NCI-H2107 treated with DMSO at 0.1 percent for 48 hours (cell line): ENCODE data around the gene GAA.
"Not testable (repeated sequence)": the region's sequence is repeated elsewhere in the genome, so short reads cannot be mapped to it uniquely, and the experiment has no call there.

Experiments used
- DNase-seq: peaks from one replicate; lab custom pipeline; 2025; ENCODE audit not compliant: unreplicated experiment; lab: John Stamatoyannopoulos, UW

Gene GAA

GRCh38 chr17:80083136-80083661 lies 18.2 kb upstream of the GAA start:
- DNase-seq = no peak

GRCh38 chr17:80084773-80085172 lies 16.6 kb upstream of the GAA start:
- DNase-seq = no peak

DNA sequence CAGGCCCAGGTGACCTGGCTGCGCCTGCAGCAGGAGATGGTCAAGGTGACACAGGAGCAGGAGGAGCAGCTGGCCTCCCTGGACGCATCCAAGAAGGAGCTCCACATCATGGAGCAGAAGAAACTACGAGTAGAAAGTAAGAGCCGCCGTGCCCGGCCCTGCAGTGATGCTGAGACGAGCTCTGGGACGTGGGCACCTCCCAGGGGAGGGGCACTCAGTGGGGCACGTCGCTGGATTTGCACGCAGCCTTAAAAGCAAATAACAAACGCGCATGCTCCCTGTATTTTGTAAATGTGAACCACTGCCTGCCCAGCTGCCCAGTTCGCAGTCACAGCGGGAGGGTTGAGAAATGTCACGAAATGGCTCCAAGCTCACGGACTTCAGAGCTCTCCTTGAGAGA lies 15.3 kb upstream of the GAA start:
- no peak for DNase-seq

DNA sequence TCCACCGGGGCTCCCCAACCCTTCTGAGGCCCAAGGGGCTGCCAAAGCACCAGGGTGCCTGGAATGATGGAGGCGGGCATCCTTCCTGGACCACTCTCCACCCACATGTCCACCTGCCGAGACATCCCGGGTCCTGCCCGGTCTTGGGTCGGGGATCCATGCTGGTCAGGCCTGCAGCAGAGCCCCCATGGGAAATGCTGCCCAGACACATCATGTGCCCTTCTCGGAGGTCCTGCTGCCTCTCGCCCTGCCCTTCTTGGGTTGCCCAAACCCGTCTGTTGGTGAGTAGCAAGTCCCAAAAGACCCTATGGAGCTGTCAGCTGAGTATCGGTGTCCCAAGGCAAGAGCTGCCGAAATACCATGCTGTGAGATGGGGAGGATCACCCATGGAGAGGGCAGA lies 14.8 kb upstream of the GAA start:
- DNase-seq = no peak

DNA sequence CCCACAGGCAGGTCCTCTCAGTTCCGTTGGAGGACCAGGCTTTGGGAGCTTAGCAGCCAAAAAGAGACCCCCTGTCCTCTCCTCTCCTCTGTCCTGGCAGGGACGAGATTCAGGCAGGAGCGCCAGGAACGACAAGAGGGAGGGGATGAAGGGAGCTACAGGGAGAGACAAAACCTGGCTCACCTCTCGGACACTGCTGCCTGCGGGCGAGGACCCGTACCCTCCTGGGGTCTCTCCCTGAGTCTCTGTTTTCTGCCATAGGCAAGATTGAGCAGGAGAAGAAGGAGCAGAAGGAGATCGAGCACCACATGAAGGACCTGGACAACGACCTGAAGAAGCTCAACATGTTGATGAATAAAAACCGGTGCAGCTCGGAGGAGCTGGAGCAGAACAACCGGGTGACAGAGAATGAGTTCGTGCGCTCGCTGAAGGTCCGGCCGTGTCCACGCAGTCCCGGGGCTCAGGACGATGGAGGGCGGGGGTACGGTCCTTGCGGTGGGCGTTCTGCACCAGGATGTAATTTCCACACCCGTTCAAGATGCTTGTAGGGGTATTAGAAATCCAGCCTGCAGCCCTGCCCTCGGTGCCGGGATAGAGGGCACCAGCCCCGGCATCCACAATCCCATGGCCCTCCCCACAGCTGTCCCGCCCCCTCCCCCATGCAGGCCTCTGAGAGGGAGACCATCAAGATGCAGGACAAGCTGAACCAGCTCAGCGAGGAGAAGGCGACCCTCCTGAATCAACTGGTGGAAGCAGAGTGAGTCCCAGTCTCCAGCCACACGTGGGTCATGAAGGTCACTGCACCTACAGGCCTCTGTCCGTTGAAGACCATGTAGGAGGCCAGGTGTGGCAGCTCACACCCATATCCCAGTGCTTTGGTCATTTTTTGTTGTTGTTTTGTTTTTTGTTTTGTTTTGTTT lies 13.8 kb upstream of the GAA start:
- DNase-seq = no peak

DNA sequence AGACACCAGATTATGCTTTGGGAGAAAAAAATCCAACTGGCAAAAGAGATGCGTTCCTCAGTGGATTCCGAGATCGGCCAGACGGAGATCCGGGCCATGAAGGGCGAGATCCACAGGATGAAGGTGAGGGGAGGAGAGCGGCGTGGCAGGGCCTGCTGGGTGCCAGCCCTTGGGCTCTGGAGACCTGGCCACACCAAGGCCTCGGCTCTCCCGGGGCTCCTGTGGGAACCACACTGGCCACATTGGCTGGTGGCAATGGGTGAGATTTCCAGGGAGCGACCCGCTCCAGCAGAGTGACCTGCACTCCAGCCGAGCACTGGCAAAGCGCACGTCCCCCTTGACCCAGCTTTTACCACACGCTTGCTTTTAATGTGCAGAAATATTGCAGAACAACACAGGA lies 11.6 kb upstream of the GAA start:
- DNase-seq = no peak

GRCh38 chr17:80090164-80090563 lies 11.2 kb upstream of the GAA start:
- not testable (repeated sequence) for DNase-seq

- DNase-seq = no peak
These were observed 10.0 kb upstream of the GAA start for GRCh38 chr17:80091376-80091775.

- no peak for DNase-seq
These were observed 8.4 kb upstream of the GAA start for GRCh38 chr17:80092959-80093358.

GRCh38 chr17:80095038-80095843 lies 6.1 kb upstream of the GAA start:
- no peak for DNase-seq

GRCh38 chr17:80095844-80096475 lies 5.4 kb upstream of the GAA start:
- DNase-seq = no peak

DNA sequence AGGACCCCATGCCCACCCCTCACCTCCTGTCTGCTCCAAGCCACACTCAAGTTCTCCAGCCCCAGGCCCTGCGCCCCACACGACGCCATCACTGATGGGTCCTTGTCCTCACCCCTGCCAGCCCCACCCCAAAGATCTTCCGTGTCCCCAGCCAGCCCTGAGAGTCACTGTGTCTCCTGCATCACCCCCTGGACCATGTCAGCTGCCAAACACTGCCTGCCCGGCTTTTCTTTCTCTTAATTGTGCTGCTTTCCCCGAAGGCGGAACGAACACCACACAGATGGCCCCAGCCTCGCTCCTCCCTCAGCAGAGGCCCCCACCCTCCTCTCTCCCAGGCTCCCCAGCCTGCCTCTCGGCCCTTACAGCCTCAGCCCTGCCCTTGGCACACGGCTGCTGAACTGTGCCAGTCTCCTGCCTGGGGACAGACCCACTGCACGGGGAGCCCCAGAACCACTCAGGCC lies 4.8 kb upstream of the GAA start:
- no peak for DNase-seq

GRCh38 chr17:80097127-80097621 lies 4.2 kb upstream of the GAA start:
- DNase-seq = no peak

DNA sequence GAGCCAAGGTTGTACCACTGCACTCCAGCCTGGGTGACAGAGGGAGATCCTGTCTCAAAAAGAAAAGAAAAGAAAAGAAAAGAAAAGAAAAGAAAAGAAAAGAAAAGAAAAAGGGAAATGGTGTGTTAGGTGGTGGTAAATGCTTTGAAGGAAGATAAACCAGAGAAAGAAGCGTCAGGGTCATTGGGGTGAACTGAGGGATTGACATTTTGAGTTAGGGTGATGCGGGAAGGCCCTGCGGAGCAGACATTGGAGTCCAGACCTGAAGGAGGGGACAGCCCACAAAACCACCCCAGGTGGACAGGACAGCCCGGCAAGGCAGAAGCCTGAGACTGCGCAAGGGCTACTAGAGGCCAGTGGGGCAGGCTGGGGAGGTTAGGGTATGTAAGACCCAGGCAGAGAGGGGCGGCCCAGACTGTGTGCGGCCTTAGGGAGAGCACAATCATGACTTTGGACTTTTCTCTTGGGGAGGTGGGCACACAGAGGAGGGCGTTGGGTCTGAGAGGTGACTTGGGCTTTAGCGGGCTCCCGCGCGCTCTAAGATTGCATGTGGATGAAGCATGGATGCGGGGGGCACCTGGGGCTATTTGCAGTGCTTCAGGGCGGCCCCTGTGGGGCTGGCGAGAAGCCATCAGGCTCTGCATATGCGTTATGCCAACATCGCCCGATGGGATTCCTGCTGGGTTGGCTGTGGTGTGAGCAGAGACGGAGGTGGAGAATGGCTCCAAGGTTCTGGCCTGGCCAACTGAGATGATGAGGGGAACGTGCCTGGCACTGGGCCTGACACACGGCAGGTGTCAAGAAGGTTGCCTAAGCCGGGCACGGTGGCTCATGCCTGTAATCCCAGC lies 3.3 kb upstream of the GAA start:
- no peak for DNase-seq

GRCh38 chr17:80099291-80100034 lies 1.9 kb upstream of the GAA start:
- DNase-seq = no peak

- DNase-seq = no peak
These were observed 1.4 kb upstream of the GAA start for GRCh38 chr17:80100035-80100323.

GRCh38 chr17:80101946-80102663 lies 724 bp downstream of the GAA start:
- no peak for DNase-seq

DNA sequence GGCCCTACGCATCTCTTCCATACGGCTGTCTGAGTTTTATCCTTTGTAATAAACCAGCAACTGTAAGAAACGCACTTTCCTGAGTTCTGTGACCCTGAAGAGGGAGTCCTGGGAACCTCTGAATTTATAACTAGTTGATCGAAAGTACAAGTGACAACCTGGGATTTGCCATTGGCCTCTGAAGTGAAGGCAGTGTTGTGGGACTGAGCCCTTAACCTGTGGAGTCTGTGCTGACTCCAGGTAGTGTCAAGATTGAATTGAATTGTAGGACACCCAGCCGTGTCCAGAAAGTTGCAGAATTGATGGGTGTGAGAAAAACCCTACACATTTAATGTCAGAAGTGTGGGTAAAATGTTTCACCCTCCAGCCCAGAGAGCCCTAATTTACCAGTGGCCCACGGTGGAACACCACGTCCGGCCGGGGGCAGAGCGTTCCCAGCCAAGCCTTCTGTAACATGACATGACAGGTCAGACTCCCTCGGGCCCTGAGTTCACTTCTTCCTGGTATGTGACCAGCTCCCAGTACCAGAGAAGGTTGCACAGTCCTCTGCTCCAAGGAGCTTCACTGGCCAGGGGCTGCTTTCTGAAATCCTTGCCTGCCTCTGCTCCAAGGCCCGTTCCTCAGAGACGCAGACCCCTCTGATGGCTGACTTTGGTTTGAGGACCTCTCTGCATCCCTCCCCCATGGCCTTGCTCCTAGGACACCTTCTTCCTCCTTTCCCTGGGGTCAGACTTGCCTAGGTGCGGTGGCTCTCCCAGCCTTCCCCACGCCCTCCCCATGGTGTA lies 1.5 kb downstream of the GAA start:
- DNase-seq = no peak
